Endothelial cell of umbilical vein (primary cell): ENCODE results near the gene RALBP1. TPM values are rescaled to one million over a fixed set of nuclear protein-coding genes. Genes with fewer than 3 reads are reported as not detected.

ENCODE experiments used
- BruUV-seq: library from RNA; stranded (reverse); fragments of 400-500 nt; replicated peaks from 2 replicates; lab custom pipeline; 2021; lab: Mats Ljungman, UMichigan
- CTCF ChIA-PET: fragments of 300-600, 350-600 bp; sonication (Branson Sonifier 250); formaldehyde crosslinking; loops from one replicate; lab custom pipeline; 2021; ENCODE audit warnings: antibody characterized with exemption, inconsistent platforms; lab: Charles Lee
- POLR2A ChIA-PET: fragments of 300-600, 350-600 bp; sonication (Branson Sonifier 250); formaldehyde crosslinking; loops from one replicate; lab custom pipeline; 2021; ENCODE audit warnings: antibody characterized with exemption, inconsistent platforms; lab: Charles Lee
- DNase-seq: peaks from one replicate; pipeline ENCODE4 v3.0.0-alpha.2; 2011; ENCODE audit warnings: low read depth, low spot score
- FAIRE-seq: peaks from 2 replicates; lab custom pipeline; 2011; peaks lifted over from hg19 to GRCh38; lab: Jason Lieb, UNC
- H2AFZ ChIP-seq: 2 replicates; pipeline ENCODE4 v1.6.0; 2012; ENCODE audit warnings: low read depth, low read length, control low read depth, inconsistent platforms
- H3K27ac ChIP-seq: 2 replicates; pipeline ENCODE4 v1.5.1; 2011; ENCODE audit warnings: low read depth, mild to moderate bottlenecking, control low read depth, low read length, moderate library complexity; ENCODE audit not compliant: insufficient read depth
- H3K27me3 ChIP-seq, 2 experiments: 2 replicates each; pipeline versions ENCODE4 v1.6.0 to v1.6.1; 2011; ENCODE audit warnings: low read length in 2 of 2, mixed read lengths in 1 of 2; ENCODE audit not compliant: control insufficient read depth in 2 of 2, insufficient read depth in 2 of 2
- H3K36me3 ChIP-seq, 2 experiments: 2 replicates in 1 of 2; 3 replicates in 1 of 2; pipeline ENCODE4 v1.5.1; 2011; ENCODE audit warnings: low read length in 2 of 2, mild to moderate bottlenecking in 1 of 2, moderate library complexity in 1 of 2; ENCODE audit not compliant: control insufficient read depth in 2 of 2, insufficient read depth in 2 of 2; ENCODE audit errors: extremely low read depth in 1 of 2
- H3K4me1 ChIP-seq: 3 replicates; pipeline ENCODE4 v1.5.1; 2011; ENCODE audit warnings: mild to moderate bottlenecking, low read length; ENCODE audit not compliant: control insufficient read depth, insufficient read depth; ENCODE audit errors: extremely low read depth
- H3K4me2 ChIP-seq: 2 replicates; pipeline ENCODE4 v1.6.1; 2011; ENCODE audit warnings: low read length, control low read depth, mixed read lengths; ENCODE audit not compliant: insufficient read depth
- H3K4me3 ChIP-seq, 3 experiments: fragments of 200-600 bp in 1 of 3; sonication (generic), shearing (Covaris generic) in 1 of 3; replicated peaks in 1 of 3; 2 replicates each; pipeline ENCODE4 v1.5.1; 2011 to 2016; ENCODE audit warnings: control low read depth in 3 of 3, low read length in 3 of 3, mild to moderate bottlenecking in 2 of 3, inconsistent platforms in 1 of 3, low read depth in 1 of 3, moderate library complexity in 1 of 3; ENCODE audit not compliant: insufficient read depth in 1 of 3
- H3K79me2 ChIP-seq: 2 replicates; pipeline ENCODE4 v1.6.0; 2012; ENCODE audit warnings: low read length, inconsistent platforms; ENCODE audit not compliant: control insufficient read depth, insufficient read depth
- H3K9ac ChIP-seq: replicated peaks from 2 replicates; pipeline ENCODE3; 2011; ENCODE audit warnings: low read length, control low read depth; ENCODE audit not compliant: insufficient read depth; ENCODE audit errors: extremely low read depth
- H3K9me1 ChIP-seq: replicated peaks from 3 replicates; pipeline ENCODE4 v1.6.0; 2011; ENCODE audit warnings: mild to moderate bottlenecking, low read length; ENCODE audit not compliant: control insufficient read depth, insufficient read depth; ENCODE audit errors: extremely low read depth
- H3K9me3 ChIP-seq: replicated peaks from 2 replicates; pipeline ENCODE4 v1.5.1; 2012; ENCODE audit warnings: low read length, inconsistent platforms; ENCODE audit not compliant: control insufficient read depth, insufficient read depth
- H4K20me1 ChIP-seq: replicated peaks from 2 replicates; pipeline ENCODE3; 2011; ENCODE audit warnings: mild to moderate bottlenecking, low read length; ENCODE audit not compliant: control insufficient read depth, insufficient read depth; ENCODE audit errors: extremely low read depth
- EZH2 ChIP-seq: IDR thresholded peaks from 2 replicates; pipeline ENCODE4 v1.6.1; 2012; ENCODE audit warnings: borderline replicate concordance, low read depth, mild to moderate bottlenecking, moderate library complexity, low read length, inconsistent platforms; ENCODE audit not compliant: severe bottlenecking
- FOS ChIP-seq: IDR thresholded peaks from 2 replicates; pipeline ENCODE4 v1.6.1; 2011; ENCODE audit warnings: mild to moderate bottlenecking, low read length, moderate library complexity, borderline replicate concordance; ENCODE audit not compliant: insufficient read depth
- GATA2 ChIP-seq: IDR thresholded peaks from 2 replicates; pipeline ENCODE4 v1.7.0; 2011; ENCODE audit warnings: low read depth, mild to moderate bottlenecking, moderate library complexity, mixed read lengths, low read length; ENCODE audit not compliant: insufficient read length, insufficient read depth
- JUN ChIP-seq: IDR thresholded peaks from 2 replicates; pipeline ENCODE4 v1.6.1; 2011; ENCODE audit warnings: borderline replicate concordance, low read depth; ENCODE audit not compliant: insufficient read length, insufficient read depth
- MAX ChIP-seq: IDR thresholded peaks from 2 replicates; pipeline ENCODE4 v1.6.1; 2011; ENCODE audit not compliant: insufficient read depth, insufficient read length
- MYC ChIP-seq: IDR thresholded peaks from one replicate; pipeline ENCODE4 v1.6.1; 2011; ENCODE audit warnings: mild to moderate bottlenecking, low read depth, low read length
- POLR2A ChIP-seq: IDR thresholded peaks from 2 replicates; pipeline ENCODE4 v1.6.1; 2012; ENCODE audit warnings: low read depth, mild to moderate bottlenecking, control low read depth, low read length
- POLR2AphosphoS5 ChIP-seq: IDR thresholded peaks from 2 replicates; pipeline ENCODE4 v1.6.1; 2012; ENCODE audit warnings: low read depth, mild to moderate bottlenecking, control low read depth, low read length, moderate library complexity; ENCODE audit not compliant: insufficient read depth
- dilution Hi-C: fragments of 300-500 bp; cut with MboI; formaldehyde crosslinking; loops from one replicate; pipeline ENCODE4 v1.15.0; 2019; ENCODE audit warnings: low sequenced_read_pairs; ENCODE audit not compliant: extremely low pct_ligation_motif_present
- intact Hi-C: fragments of 100-400 bp; cut with micrococcal nuclease; formaldehyde crosslinking; loops from one replicate; pipeline ENCODE4 v1.10.0; 2022
- polyA plus RNA-seq, 4 experiments: library from polyadenylated mRNA; depleted of rRNA in 3 of 4; stranded (reverse) in 3 of 4; unstranded in 1 of 4; fragments of >200 nt; gene quantifications; 2 replicates each; pipeline versions ENCODE4 v1.2.1 to v1.2.3, GENCODE V29; 2011 to 2012; ENCODE audit warnings: missing spikeins in 1 of 4
- total RNA-seq: library from RNA; stranded (reverse); gene quantifications from 2 replicates; pipeline ENCODE4 v1.2.3, GENCODE V29; 2021

RALBP1 gene
- total and polyA plus RNA-seq, 2 donors (not counting 3 experiments of a cell fraction or from before 2014, with no cell fraction given) = 55.8 to 68.4 TPM

GRCh38 chr18:9558387-9559064, 83.2 kb downstream of the RALBP1 start:
- Histone ChIP-seq H3K79me2 (no peaks in the 10 kb centered on the region), H3K4me3 (no peak overlapping the region), H3K4me1 (no peaks in the 10 kb centered on the region), H4K20me1 (peaks cover 2% of the 10 kb centered on the region), H3K9me1 (no peaks in the 10 kb centered on the region), H3K9me3 (no peaks in the 10 kb centered on the region), H3K27ac (no peak overlapping the region), H3K9ac (no peak overlapping the region), H2AFZ (no peak overlapping the region), H3K4me2 (no peak overlapping the region), H3K27me3 (no peaks in the 10 kb centered on the region), H3K36me3 (peaks cover 25 to 30% of the 10 kb centered on the region in 2 experiments)
- intact Hi-C loops (no loop called here), dilution Hi-C loops (no loop called here)
- TF ChIP-seq MYC (no peak), JUN (no peak)
- ChIA-PET POLR2A (no interaction called here), CTCF (no interaction called here)
- no TSS peak for BruUV-seq
- DNase-seq (no peak), FAIRE-seq (no peak)

GRCh38 chr18:9559253-9559652, 83.9 kb downstream of the RALBP1 start:
- Histone ChIP-seq H3K9me3 (no peaks in the 10 kb centered on the region), H3K36me3 (peaks cover 21 to 34% of the 10 kb centered on the region in 2 experiments), H4K20me1 (peaks cover 2% of the 10 kb centered on the region), H3K4me3 (no peak overlapping the region), H3K9ac (no peak overlapping the region), H3K79me2 (no peaks in the 10 kb centered on the region), H3K4me2 (no peak overlapping the region), H3K27me3 (no peaks in the 10 kb centered on the region), H2AFZ (no peak overlapping the region), H3K4me1 (no peaks in the 10 kb centered on the region), H3K9me1 (no peaks in the 10 kb centered on the region), H3K27ac (no peak overlapping the region)
- TF ChIP-seq FOS (no peak), GATA2 (no peak), EZH2 (no peak), MAX (no peak), POLR2AphosphoS5 (no peak), POLR2A (no peak)
- dilution Hi-C loops = no loop called here
- no TSS peak for BruUV-seq
- no peak for FAIRE-seq
- no peak for DNase-seq
- CTCF ChIA-PET = no interaction called here
- POLR2A ChIA-PET = no interaction called here
- intact Hi-C loops = no loop called here
